ENCODE data around the gene MYL3.

Gene MYL3

DNA sequence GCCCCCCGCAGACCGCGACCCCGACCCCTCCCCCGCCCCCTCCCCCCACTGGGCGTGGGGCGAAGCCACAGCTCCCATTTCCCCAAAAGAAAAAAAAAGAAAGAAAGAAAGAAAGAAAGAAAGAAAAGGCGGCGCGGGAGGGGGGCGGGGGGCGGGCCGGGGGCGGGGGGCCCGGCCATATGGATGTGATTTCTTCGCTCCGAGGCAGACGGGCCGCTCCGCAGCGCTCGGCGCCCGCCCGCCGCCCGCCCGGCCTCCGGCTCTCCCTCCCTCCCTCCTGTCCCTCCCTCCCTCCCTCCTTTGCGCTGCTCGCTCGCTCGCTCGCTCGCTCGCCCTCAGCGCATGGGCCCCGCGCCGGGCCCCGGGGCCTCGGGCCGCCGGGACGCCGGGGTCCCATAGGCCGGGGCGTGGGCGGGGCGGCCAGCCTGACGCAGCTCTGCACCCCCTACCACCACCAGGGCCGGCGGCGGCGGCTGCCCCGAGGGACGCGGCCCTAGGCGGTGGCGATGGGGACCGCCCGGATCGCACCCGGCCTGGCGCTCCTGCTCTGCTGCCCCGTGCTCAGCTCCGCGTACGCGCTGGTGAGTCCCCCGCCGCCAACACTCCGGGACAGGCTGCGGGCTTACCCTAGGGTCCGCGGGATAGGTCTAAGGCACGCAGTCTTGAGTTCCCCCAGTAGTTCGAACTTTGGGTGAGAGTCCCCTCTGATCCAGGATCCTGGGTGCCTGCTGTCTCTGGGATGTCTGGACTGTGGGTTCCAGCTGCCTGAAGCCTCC, 20.0 kb upstream of the MYL3 start:
- peak; percentile 50 for DNase-seq

DNA sequence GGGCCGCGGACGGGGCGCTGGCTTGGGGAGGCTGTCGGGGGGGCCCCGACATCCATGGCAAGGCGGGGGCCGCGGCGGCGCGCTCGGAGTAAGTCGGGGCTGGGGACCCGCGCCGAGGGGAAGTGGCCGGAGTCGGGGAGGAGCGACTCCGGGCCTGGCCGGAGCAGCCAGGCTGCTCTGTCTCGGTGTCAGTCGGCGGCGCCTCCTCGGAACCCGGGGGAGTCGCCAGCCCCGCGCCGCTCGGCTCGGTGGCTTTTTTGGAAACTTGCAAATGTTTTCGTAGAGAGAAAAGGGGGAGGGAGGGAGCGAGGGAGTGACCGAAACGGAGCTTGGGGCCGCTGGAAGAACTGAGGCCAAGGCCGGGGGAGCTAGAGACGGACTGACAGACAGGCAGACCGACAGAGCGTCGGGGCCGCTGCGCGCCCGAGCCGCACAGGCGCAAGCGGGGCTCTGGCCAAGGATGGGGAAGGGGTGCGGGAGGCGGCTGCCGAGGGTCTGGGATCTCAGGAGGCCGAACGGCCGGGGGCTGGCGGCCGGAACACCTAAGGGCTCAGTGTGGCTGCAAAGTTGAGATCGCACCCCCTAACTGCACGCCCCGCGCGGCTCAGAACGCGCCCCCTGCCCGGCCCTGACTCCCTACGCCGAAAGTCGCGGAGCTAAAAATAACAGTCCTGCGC, 19.3 kb upstream of the MYL3 start:
- DNase-seq, result peak; percentile 89

DNA sequence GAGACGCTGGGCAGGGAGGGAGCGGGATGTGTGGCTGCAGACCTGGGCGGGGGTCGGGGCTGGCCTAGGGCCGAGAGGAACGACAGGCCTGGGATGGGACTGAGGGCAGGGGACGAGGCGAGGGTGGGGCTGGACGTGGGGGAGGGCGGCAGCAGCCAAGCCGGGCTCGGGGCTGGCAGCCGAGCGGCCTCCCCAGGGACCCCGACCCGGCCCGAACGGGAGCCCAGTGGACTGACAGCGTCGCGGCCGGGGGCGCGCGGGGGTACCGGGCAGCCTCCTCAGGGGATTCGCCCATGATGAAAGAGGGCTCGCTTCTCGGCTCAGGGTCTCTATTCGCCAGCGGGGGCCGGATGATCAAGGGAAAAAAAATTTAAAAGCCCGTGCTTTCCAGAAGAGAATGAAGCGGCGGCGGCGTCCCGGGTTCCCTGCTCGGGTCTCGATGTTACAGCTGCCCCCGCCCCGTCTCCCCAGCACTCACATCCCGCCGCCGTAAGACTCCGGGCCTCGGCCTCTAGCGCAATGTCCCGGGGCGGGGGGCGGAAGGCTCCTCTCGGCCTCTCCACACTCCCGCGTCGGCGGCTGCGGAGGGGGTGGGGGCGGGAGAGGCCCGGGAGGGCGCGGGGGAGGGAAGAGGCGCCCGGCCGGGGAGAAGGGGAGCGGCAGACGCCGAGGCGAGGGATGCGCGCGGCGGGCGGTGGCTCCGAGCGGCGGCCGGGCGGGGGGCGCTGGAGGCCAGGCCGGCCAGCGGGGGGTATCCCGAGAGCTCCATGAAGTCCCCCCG, 18.5 kb upstream of the MYL3 start:
- peak; percentile 74 for DNase-seq

DNA sequence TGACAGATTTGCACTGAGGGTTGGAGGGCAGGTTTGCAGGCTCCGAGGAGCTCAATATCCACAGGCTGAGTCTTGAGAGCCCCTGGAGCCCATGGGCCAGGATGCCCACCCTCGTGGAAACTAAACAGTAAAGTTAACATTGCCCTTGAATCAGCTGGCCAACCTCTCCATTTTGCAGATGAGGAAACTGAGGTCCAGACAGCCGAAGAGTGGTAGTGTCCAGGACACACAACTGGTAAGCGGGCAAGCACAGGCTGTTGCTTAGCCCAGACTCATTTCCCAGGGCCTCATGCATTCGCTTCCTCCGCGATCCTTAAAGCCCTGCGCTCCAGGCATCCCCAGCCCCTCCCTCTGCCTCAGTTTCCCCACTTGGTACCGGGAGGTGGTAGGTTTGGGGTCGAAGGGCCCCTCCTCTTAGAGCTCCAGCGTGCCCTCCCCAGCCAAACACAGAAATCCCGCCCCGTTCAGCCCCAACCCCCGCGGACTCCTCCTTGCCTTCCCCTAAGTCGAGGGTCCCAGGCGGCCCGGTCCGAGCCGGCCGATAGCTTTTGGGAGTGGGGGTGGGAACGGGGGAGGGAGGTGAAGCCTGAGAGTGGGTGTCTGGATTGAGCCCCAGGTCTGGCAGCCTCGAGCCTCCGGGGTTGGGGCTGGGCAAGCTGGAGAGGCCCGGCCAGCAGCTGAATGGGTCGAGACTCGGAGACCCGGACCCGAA, 17.8 kb upstream of the MYL3 start:
- no peak for DNase-seq

DNA sequence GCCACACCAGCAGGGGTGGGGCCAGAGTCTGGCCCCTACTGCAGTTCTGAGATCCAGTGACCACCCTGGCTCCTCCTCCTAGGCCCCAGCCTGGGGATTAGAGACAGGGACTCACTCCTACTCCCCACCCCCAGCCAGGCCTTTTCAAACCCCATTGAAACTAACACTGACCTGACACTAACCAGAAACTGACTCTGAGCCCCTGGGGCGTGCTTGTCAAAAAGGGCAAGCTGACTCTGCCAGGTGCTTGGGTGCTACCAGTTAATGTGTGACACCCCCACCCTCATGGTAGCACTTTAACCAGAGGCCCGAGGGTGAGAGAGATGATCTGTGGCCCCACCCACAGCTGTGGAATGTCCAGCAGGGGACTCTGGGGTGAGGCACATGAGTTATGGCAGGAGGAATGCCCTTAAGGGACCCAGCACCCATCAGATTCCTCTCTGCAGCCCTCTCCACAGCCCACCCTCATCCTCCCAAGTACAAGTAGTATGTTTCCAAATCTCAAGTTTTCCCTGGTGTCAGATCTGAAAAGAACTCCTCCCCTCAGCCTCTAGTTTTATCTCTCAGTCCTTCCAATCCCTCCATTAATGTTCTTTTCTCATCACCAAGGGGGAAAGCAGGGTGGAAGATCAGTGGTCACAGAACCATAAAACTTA, 15.7 kb upstream of the MYL3 start:
- DNase-seq, result no peak

DNA sequence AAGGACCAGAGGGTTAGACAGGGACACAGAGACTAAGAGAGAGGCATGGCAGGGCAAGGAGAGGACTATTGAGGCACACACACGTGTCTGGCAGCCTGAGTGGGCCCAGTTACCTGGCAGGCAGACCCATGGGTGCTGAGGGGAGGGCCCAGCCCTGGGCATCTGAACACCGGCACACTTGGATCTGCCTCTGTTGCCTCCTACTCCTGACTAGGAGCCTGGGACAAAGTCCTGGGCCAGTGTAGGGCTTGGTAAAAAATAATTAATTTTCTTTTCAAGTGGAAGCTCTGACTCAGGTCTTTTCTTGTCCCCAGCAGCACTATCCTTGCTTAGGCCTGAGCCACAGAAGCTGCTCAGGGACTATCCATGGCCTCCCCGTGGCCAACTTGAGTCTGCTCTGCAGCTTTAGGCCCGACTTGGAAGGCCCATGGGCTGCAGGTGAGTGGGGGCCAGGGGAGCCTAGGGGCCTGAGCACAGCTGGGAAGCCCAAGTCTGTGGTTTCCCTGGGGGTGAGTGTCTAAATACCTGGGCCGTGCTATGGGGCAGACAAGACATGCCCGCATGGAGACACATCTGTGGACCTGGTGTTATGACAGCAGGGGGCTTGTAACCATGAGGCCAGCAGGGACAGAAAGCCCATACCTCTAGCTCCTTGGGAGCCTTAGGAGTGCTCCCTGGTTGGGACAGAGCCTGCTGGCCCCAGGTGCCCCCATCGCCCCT, 14.3 kb upstream of the MYL3 start, which contains the start of gene PTH1R:
PTH1R (plus strand) TSS at position 316 of the 720 bp plus-strand sequence. CDS start 5,839 bp downstream, outside the sequence.
- no peak for DNase-seq

DNA sequence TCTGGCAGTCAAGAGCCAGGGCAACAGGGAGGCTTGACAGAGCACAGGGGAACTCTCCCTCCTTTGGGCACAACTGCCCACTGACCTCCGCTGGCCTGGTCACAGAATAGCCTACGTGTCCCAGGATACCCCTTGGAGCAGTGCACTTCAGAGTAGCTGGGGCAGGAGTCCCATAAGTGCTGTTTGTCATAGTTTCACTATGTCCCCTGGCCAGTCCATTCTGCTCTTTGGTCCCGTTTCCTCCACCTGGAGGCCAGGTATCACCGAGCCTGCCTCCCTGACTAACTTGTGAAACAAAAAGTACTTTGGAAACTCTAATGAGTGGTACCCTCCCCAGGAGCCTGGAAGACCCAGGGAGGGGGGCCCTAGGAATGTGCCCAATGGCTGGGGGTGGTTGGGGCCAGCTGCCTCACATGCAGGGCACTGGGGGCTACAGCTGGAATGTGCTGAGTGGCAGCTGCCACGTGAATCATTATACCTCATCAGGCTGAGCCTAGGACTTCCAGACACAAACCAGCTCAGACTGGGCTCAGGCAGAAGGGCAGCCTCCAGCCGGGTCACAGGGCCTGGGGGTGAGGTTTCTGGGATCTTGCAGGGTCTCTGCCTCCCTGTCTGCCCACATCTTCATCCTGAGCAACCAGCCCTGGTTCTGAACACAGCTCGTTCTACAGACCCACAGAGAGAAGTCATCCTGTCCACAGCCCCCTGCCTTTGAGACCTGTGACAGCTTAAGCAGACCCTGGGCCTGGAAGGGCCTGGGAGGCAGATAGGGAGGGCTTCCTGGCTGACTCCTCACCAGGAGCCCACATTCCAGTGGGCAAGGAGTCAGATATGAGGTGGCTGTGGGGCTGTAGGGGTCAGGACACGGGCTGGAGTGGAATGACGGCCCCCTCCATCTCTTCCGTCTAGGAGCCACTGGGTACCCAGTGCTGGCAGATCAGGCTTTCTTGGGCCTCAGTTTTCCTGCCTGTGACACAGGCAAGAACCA, 13.4 kb upstream of the MYL3 start:
- peak; percentile 33 for DNase-seq

DNA sequence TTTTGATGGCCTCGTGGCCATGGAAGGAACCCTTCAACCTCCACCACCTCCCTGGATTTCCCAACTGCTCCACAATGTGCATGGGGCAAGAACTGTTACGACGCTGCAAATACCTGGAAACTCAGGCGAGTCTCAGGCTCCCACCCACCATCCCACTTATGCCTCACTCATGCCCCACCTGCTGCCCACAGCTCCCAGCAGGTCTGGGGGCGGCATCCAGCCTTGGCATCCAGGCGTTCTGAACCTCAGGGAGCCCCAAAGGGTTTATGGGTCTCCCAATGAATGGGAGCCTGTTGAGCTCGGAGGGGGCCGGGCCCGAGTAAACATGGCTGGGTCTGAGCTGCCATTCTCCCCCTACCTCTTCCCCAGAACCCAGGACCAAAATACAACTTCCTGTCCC, 12.3 kb upstream of the MYL3 start:
- DNase-seq, result no peak

DNA sequence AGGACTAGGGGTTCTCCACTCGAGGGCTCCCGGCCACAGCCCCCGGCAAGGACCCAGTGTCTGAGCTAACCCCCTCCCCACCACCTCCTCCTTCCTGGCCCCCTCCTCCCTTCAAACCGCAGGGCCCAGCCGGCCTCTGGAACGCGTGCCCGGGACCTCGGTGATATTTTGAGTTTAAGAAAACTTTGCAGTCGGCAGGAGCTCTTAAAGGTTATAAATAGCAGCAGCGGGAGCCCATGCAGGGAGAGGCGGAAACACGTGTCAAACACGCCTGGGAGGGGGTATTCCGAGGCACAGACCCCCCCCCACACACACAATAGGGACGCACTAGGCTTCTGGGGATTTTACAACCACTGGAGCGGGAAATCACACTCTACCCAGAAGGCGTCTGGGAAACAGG, 11.2 kb upstream of the MYL3 start:
- no peak for DNase-seq

DNA sequence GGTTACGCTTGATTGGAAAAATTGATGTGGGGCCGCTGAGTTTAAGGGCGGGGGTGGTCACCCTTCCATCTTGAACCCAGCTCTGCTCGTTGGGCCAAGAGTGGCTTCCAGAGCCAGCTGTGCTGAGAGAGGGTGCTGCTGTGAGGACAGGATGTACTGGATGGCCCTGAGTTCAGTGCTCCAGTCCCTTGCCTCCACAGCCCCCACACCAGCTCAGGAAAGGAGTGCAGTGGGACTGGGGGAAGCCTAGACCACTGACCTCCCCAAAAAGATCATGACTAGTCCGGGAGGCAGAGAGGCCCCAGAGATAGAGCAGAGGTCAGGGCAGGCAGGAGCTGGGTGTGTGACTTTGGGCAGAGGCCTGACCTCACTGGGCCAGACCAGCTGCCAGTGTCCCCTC, 10.3 kb upstream of the MYL3 start:
- DNase-seq, result no peak

DNA sequence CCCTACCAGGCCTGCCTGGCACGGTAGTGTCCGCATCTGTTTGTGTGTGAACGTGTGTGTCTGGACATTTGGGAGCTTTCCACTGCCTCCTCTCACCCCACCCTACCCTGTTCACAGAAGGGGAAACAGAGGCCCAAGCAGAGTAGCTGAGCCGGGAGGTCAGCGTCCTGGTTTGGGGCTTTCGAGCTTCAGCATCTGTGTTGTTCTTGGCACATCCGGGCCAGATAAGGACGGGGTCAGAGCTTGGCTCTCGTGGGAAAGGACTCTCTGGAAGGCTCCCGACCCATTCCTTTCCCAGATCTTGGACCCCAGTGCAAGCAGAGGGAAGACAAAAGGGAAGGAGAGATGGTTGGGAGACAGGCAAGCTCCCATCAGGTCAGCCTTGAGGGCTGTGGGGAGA, 8.0 kb upstream of the MYL3 start:
- DNase-seq, result no peak

DNA sequence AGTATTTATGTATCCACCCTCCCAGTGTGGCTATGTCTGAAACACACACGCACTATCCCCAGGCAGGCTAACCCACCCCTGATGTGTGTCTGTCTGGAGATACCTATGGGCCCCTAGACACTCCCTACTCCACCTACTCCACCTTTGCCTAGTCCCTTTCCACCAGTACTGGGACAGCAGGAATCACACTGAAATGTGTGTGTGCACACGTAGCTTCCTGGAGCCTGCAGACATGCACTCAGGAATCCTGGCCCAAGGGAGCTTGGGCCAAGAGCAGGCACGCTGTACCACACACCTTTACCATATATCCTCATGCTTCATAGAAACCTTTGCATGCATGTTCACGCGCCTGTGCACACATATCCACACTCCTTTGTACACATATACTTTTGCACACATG, 7.4 kb upstream of the MYL3 start:
- DNase-seq, result no peak

DNA sequence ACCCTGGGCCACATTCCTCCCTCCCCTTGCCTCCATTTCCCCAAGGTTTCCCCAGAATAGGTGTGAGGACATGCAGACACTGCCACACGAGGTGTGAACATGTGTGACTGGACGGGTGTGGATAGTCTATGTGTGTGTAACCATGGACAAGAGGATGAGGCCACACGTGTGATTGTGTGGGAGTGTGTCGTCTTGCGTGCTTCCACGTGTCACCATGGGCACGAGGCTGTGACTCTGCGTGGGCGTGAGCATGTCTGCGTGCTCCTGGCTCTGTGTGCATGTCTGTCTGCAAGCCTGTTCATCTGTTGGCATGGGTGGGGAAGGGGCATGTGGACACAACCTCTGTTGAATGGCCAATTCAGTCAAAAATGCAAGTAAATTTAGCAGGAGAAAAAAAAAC, 6.2 kb upstream of the MYL3 start:
- DNase-seq, result no peak

DNA sequence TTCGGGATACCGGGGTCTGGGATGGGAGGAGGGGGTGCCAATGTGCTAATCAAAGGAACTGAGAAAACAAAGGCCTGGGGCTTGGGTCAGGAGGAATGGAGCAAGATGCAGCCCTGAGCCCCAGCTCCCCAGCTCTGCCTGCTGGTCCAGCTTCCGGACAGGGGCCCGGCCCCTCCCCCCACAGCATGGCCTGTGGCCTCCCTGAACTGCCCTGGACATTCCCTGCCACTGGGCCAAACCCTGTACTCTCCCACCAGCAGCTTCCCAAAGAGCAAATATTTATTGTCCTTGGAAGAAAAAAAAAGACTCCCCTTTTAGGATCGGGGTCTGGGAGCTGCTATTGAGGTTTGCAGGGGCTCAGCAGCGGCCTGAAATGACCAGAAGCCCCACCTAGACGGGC, 5.7 kb upstream of the MYL3 start:
- no peak for DNase-seq

DNA sequence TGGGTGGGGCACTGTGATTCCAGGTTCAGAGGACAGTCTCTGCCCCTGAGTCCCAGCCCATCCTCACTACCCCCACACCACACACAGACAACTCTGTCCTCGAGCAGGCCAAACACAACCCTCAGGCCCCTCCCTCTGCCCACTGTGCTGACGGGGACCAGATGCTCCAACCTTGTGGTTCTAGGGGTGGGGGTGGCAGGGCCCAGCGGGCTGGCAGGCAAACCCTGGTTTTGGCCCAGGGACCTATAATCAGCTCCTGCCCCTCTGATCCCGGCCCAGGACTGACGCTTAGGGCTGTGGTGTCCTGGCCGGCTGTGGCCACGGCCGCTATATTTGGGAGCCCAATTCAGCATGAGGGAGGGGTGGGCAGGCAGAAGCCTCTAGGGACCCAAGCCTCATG, 5.0 kb upstream of the MYL3 start:
- DNase-seq, result no peak

DNA sequence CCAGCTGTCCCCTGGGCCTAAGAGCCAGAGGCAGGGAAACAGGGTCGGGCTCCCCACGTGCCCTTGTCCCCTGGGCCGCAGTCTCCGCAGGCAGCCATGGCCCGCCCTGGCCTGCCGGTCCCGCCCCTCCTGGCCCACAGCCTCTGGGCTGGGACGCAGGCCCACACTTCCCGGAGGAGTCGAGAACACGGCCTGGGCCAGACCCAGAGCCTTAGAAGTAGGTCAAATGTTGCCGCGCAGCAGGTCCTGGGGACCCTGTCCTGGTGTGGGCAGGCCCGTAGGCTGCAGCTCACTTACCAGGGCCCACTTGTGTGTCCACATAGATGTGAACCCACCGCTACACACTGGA, 4.3 kb upstream of the MYL3 start:
- DNase-seq, result no peak

DNA sequence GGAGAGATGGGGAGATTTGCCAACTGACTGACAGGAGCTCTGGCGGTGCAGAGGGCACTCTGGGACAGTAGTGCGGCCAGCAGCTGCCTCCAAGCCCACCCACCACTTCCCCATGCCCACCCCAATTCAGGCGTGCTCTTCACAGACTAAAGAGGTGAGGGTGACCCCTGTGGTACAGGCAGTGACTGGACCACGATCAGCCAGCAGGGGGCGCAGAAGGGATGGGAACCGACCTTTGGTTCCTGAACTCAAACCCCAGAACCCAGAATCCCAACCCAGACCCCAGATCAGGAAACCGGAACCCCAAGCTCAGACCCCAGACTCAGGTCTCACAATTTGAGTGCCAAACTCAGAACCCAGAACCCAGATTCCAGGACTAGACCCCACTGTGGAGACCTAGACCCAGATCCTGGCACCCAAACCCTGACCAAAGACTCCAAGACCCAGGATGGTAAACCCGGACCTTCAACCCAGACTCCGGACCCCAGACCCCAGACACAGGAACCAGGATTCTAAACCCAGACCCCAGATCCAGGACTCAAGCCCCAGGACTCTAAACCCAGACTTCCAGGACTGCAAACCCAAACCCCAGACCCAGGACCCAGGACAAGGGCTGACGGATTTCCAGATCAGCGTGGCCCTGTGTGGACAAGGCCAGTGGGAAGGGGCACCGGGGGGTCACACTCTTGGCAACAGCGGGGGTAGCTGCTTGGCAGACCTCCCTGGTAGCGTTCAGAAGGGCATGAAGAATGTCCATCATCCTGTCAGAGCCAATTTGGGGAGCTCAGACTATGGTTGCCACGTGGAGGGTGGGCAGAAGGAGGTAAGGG, 3.7 kb upstream of the MYL3 start:
- DNase-seq, result no peak

DNA sequence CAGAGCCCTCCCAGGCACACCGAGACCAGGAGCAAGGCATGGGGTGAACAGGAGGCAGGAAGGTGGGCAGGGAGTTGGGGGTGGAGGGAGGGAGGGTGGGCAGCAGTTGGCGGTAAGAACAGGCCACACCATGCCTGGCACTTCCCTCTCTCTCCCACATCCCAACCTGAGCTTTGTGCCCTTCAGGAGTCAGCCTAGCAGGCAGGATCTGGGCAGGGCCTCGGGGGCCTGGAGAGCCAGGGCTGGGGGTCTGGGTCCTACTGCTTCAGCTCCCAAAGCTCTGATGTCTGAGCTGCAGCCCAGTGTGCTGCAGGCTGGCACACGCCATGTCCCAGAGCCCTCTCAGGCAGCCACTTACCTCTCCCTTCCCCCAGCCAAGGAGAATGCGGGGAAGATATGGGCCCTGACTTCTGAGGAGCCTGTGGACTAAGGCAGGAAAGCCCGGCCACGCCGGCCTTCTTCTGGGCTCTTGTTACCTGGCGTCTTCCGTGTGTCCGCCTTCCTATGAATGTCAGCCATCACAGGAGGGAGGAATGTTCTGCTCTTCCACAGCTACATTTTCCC, 2.9 kb upstream of the MYL3 start:
- DNase-seq, result no peak

DNA sequence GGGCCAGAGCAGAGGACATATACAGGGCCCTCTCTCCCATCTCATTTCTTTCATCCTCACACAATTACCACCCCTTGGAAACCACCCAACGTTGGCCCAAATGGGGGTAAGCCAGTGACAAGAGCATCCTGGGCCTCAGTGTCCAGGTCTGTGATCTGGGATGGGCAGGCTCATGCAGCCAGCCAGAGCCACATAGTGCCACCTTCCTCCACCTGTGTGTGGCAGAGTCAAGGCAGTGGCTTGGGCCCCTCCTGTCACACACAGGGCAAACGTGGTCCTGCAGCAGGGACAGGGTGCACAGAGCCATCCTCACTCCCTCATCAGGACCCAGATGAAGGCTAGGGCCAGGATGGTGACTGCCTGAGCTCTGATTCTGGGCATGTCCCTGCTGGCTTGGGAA, 2.3 kb upstream of the MYL3 start:
- DNase-seq, result no peak
